VCaP (cell line): ENCODE results near the gene ZNF268.

Experiments
- H3K27ac ChIP-seq: fragments of 450-650 bp; 2 replicates; pipeline ENCODE4 v1.5.1; 2017
- CTCF ChIP-seq: fragments of 450-650 bp; conservative IDR thresholded peaks from 2 replicates; pipeline ENCODE4 v1.5.1; 2017; ENCODE audit warnings: mild to moderate bottlenecking, moderate library complexity

ZNF268 gene

GRCh38 chr12:133180669-133181068 is 626 bp upstream of the ZNF268 start:
- H3K27ac ChIP-seq: peak overlapping the region; percentile 87
- no peak for TF ChIP-seq CTCF

- no peak overlapping the region for H3K27ac ChIP-seq
- no peak for TF ChIP-seq CTCF
These were observed 8.9 kb downstream of the ZNF268 start for GRCh38 chr12:133190176-133190575.

GRCh38 chr12:133192847-133193246 is 11.6 kb downstream of the ZNF268 start:
- no peak overlapping the region for H3K27ac ChIP-seq
- no peak for TF ChIP-seq CTCF

GRCh38 chr12:133201888-133202287 is 20.6 kb downstream of the ZNF268 start:
- no peak for TF ChIP-seq CTCF
- H3K27ac ChIP-seq: no peak overlapping the region

- H3K27ac ChIP-seq: no peak overlapping the region
- TF ChIP-seq CTCF: no peak
These were observed 21.4 kb downstream of the ZNF268 start for GRCh38 chr12:133202493-133203343.

GRCh38 chr12:133203344-133204263 is 22.3 kb downstream of the ZNF268 start:
- TF ChIP-seq CTCF: no peak
- no peak overlapping the region for H3K27ac ChIP-seq

GRCh38 chr12:133204264-133204603 is 22.9 kb downstream of the ZNF268 start:
- no peak for TF ChIP-seq CTCF
- H3K27ac ChIP-seq: no peak overlapping the region
